ACC112 (cell line): ENCODE data around the gene ADGRL1.
"Not testable (repeated sequence)": the region's sequence is repeated elsewhere in the genome, so short reads cannot be mapped to it uniquely, and the experiment has no call there.

Experiments
- H2AFZ ChIP-seq: fragments of 200-600 bp; sonication (generic); one replicate; pipeline ENCODE4 v1.6.0; 2017; ENCODE audit warnings: antibody characterized with exemption, low read length; ENCODE audit not compliant: unreplicated experiment
- H3K27ac ChIP-seq: fragments of 200-600 bp; sonication (generic); 2 replicates; pipeline ENCODE4 v1.5.1; 2014; ENCODE audit warnings: low read depth, mild to moderate bottlenecking, antibody characterized with exemption, low read length, moderate library complexity
- H3K27me3 ChIP-seq: fragments of 200-600 bp; sonication (generic); 2 replicates; pipeline ENCODE4 v1.6.1; 2014; ENCODE audit warnings: mild to moderate bottlenecking, antibody characterized with exemption, low read length, moderate library complexity, mixed read lengths; ENCODE audit not compliant: insufficient read depth
- H3K36me3 ChIP-seq: fragments of 200-600 bp; sonication (generic); 2 replicates; pipeline ENCODE4 v1.6.1; 2016; ENCODE audit warnings: mild to moderate bottlenecking, antibody characterized with exemption, low read length, moderate library complexity, mixed read lengths; ENCODE audit not compliant: insufficient read depth
- H3K4me1 ChIP-seq: fragments of 200-600 bp; sonication (generic); one replicate; pipeline ENCODE4 v1.6.1; 2016; ENCODE audit warnings: low read length, mixed read lengths; ENCODE audit not compliant: insufficient read depth, unreplicated experiment, control insufficient read depth
- H3K4me3 ChIP-seq: fragments of 200-600 bp; sonication (generic); 2 replicates; pipeline ENCODE4 v1.5.1; 2014; ENCODE audit warnings: mild to moderate bottlenecking, low read depth, low read length
- H3K79me2 ChIP-seq: fragments of 200-600 bp; sonication (generic); one replicate; pipeline ENCODE4 v1.6.0; 2016; ENCODE audit warnings: low read length; ENCODE audit not compliant: control insufficient read depth, unreplicated experiment, insufficient read depth

Gene ADGRL1

DNA sequence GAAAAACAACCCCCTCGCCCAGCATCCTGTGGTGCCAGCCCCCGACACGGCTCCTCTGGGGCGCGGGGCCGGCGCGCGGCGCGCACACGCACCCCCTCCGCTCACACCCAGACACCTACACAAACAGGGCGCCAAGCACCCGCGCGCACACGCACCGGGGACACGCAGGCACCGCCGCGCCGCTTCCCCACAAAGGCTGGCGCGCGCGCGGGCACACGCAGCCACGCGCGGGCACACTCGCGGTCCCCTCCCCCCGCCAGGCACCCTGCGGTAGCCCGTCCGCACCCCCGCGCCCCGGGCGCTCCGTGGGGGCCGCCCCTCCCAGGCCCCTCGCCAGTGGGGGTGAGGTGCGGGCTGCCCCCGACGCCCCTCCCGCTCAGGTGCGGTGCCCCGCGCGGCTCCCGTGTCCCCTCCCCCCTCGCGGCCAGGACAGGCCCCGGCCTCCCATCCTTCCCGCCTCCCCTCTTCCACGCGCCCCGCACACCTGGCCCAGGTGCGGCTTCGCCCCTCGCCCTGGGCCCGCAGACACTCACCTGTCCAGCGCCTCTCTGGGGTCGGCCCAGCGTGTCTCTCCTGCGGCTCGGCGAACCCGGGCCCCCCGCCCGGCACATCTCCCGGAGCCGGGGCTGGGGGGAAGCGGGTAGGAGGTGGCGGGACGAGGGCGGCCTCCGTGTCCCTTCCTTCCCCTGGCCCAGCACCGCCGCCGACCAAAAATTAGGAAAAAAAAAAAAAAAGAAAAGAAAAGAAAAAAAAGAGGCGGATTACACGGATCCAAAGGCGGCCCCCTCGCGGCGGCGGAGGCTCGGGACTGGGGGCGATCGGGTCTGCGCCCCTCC is at the start of gene ADGRL1:
Gene ADGRL1, minus strand, starts transcription at position 718 of the 836 bp plus-strand sequence. CDS start 22,567 bp downstream, outside the sequence.
- not testable (repeated sequence) for H2AFZ ChIP-seq

DNA sequence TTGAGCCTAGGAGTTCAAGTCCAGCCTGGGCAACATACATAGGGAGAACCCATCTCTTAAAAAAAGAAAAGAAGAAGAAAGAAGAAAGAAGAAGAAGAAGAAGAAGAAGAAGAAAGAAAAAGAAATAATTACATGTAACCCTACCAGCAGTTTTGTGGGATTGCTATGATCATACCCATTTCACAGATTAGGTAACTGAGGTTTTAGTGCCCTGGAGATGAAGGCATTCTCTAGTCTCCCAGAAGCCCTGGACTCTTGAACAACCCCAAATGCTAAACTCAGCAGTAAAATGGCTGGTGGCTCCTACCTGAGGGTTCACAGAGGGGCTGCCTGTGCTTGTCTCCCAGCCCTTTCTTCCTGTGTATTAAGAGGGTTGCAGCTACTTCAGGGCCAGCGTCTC is 49.3 kb upstream of the ADGRL1 start:
- H3K27ac ChIP-seq, H2AFZ ChIP-seq, H3K36me3 ChIP-seq, H3K27me3 ChIP-seq, H3K4me1 ChIP-seq, H3K4me3 ChIP-seq, H3K79me2 ChIP-seq: not testable (repeated sequence)

More for the DNA sequence above, at the start of gene ADGRL1:
- H3K4me1 ChIP-seq, H3K27ac ChIP-seq, H3K79me2 ChIP-seq, H3K36me3 ChIP-seq: not testable (repeated sequence)
- H3K27me3 ChIP-seq, result peaks cover 27% of the 10 kb centered on the region; the same call in 1 of the 2 replicates
- peak within 1 kb of the TSS; percentile 68 for H3K4me3 ChIP-seq

DNA sequence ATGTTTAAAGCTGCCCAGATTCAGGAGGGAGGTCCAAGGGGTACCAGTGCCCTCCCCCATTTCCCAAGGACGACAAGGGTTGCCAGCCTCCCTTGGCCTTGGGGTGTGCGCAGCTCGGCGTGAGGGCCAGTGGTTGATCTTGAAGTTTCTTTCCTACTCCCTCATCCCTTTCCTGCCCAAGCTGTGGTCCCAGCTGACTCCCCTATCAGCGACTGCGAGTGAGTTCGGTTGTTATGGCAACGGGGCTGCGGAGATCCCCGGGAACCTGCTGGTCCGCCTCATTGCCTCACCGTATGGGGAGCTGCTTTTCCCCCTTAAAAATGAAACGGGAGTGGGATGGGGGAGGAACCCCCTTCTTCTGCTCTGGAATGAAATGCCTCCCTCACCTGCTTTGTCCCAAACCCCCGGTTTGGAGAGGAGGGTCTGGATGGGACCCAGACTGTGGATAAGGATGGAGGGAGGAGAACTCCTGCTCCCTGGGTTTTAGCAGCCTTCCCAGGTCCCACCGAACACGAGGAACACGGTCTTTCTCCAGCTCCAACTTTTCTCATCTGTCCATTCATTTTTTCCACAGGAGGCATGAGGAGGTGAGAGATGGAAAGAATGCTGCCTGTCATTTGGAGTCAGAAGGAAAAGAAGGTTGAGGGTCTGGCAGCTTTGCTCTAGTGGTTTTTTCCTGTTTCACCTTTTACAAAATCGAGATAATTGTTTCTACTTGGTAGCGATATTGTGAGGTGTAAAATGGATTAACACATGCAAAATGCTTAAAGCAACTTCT is 48.0 kb upstream of the ADGRL1 start:
- H2AFZ ChIP-seq, H3K36me3 ChIP-seq, H3K79me2 ChIP-seq, H3K27me3 ChIP-seq, H3K27ac ChIP-seq, H3K4me1 ChIP-seq: not testable (repeated sequence)
- peak overlapping the region; percentile 25; the same call in 1 of the 2 replicates for H3K4me3 ChIP-seq

DNA sequence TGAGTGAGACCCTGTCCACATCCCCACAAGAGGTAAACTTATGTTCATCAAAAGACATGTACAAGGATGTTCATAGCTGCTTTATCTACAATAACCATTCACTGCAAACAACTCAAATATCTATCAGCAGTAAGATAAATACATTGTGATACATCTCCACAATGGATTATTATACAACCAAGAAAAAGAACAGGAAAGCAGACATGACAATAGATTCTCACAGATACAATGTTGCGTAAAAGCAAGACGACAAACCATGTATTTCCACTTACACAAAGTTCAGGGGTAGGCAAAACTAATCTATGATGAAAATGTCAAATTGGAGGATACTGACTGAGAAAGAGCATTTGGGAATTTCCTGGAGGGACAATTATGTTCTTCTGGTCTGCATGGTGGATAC is 46.2 kb upstream of the ADGRL1 start:
- H2AFZ ChIP-seq, H3K36me3 ChIP-seq, H3K4me3 ChIP-seq, H3K79me2 ChIP-seq, H3K27ac ChIP-seq, H3K27me3 ChIP-seq, H3K4me1 ChIP-seq: not testable (repeated sequence)

DNA sequence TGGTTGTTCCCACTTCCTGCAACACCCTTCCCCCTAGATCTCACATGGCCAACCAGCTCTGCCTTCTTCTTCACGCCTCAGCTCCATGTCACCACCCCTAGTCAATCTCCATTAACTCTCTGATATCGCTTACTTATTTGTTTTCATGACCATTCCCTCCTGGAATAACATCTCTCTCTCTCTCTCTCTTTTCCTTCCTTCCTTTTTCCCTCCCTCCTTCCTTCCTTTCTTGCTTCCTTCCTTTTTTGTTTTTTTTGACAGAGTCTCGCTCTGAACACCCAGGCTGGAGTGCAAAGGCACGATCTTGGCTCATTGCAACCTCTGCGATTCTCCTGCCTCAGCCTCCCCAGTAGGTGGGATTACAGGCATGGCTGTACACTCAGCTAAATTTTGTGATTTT is 44.9 kb upstream of the ADGRL1 start:
- Histone ChIP-seq H3K27ac (no peak overlapping the region), H2AFZ (no peak overlapping the region), H3K4me3 (no peak overlapping the region), H3K36me3 (no peaks in the 10 kb centered on the region), H3K27me3 (no peaks in the 10 kb centered on the region), H3K79me2 (no peaks in the 10 kb centered on the region), H3K4me1 (no peaks in the 10 kb centered on the region)

DNA sequence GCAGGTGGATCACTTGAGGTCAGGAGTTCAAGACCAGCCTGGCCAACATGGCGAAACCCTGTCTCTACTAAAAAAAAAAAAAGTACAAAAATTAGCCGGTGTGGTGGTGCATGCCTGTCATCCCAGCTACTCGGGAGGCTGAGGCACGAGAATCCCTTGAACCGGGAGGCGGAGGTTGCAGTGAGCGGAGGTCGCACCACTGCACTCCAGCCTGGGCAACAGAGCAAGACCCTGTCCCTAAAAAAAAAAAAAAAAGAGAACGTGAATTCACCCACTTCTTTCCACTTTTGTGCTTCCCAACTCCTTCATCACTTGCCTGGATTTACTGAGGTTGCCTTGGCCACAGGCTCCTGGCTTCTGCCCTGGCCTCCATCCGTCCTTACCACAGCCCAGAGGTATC is 44.3 kb upstream of the ADGRL1 start:
- H3K4me1 ChIP-seq, H2AFZ ChIP-seq, H3K27ac ChIP-seq, H3K4me3 ChIP-seq, H3K27me3 ChIP-seq, H3K79me2 ChIP-seq, H3K36me3 ChIP-seq: not testable (repeated sequence)

DNA sequence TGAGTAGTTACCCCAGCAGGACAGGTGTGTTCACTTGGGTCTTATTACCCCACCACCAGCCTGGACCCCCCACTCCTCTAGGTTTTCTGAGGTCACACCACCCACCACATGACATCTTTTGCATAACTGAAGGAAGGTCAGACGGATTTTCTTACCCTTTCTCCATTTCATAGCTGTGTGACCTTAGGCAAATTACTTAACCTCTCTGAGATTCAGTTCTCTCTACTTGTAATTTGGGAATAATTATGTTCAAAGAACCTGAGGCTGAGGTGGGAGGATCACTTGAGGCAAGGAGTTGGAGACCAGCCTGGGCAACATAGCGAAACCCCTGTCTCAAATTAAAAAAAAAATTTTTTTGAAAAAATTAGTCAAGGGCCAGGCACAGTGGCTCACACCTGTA is 43.9 kb upstream of the ADGRL1 start:
- H3K27ac ChIP-seq, H3K4me1 ChIP-seq, H3K79me2 ChIP-seq, H3K27me3 ChIP-seq, H2AFZ ChIP-seq, H3K36me3 ChIP-seq, H3K4me3 ChIP-seq: not testable (repeated sequence)

DNA sequence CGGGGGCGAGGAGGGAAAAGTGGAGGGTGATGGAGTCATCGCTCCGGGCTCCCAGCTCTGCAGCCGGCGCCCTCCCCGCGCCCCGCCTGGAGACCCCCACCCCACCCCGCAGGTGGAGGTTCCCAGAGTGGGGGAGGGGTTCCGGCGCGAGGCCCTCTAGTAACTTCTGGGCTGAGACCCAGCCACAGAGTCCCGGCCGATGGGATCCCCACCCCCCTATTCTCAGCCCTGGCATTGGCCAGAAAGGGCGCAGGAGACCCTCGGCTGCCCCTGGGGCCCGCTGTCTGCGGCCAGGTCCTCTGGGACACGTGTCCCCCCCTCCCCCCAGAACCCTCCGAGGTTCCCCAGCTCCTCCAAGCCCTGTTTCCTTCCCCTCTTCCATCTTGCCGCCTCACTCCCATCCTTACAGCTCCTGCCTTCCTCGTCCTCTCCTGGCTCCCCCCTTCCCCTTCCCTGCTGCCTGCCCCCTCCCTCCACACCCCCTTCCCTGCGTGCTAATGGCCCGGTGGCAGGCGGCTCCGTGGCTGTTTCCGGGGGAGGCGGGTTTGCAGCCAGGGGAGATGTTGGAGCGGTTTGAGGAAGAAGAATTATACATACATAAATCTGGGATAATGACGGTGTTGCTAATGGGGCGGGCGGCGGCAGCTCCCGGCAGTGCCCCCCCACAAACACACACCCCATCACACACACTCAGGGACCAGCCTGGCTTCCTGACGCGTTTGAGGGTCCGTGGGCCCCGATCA is 43.2 kb upstream of the ADGRL1 start:
- not testable (repeated sequence) for H3K79me2 ChIP-seq, H3K27ac ChIP-seq, H3K36me3 ChIP-seq, H3K27me3 ChIP-seq, H3K4me1 ChIP-seq
- peak overlapping the region; percentile 74 for H3K4me3 ChIP-seq
- H2AFZ ChIP-seq, result peak overlapping the region; percentile 85

DNA sequence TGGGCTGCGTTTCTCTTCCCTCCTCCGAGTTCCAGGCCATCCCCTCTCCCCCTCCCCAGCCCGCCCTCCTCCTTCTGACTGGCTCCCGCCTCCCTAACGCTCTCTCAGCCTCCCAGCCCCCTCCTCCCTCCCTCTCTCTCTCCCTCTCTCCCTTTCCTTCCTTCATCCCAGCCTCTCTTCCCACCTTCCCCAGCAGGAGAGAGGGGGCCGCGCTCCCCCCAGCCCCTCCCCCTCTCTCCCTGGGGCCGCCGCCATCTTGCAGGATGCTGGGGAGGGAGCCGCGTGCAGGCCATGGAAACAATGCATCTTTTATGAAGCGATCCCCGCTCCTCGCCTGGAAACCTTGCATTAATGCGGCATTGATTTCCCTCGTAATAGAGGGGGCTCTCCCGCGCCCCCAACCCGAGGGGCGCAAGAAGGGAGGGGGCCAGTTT is 42.6 kb upstream of the ADGRL1 start:
- H3K4me1 ChIP-seq, result no peaks in the 10 kb centered on the region
- no peaks in the 10 kb centered on the region for H3K27me3 ChIP-seq
- H3K36me3 ChIP-seq, result no peaks in the 10 kb centered on the region
- H3K79me2 ChIP-seq, result no peaks in the 10 kb centered on the region
- H3K27ac ChIP-seq, result no peak overlapping the region
- H3K4me3 ChIP-seq, result peak overlapping the region; percentile 74
- H2AFZ ChIP-seq, result peak overlapping the region; percentile 85

DNA sequence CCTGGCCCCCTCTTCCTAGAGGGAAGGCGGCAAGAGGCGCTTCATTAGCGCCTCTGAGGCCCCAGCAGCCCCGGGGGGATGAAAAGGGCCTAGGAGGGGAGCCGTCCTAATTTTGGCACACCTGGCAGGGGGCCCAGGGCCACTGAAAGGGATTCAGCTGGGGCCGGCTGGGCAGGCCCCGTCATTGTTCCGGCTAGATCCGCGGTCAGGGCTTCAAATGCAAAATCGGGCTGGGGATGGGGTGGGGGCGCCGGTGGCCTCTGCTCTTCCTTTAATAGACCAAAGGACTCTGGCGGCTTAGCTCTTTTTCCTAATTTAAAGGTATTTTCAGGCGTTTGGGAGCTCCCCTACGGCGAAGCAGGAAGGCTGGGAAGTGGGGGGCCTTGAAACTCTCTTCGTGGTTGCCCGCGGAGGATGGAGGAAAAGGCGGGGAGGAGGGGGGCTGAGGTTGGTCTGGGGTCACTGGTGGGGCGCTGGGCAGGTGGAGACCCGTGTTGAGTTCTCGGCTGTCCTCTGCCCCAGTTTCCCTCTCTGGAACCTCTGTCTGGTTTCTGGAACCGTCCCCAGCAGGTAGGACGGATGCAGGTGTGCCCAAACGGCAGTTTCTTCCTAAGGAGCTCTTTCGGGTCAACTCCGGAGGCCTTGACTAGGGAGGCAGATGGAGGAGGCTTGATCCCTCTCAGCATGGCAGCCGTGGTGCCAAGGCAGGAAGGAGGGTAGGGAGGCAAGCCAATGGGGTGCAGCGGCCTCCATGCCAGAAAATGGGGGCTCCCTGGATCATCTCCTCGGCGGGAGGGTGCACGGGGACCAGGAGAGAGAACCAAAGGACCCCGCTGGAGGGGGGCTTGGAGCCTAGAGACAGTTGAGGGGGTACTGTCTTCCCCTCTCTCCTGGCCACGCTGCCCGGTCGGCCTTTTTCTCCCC is 41.8 kb upstream of the ADGRL1 start:
- not testable (repeated sequence) for H3K4me1 ChIP-seq, H3K79me2 ChIP-seq, H3K36me3 ChIP-seq, H3K27ac ChIP-seq, H3K4me3 ChIP-seq, H3K27me3 ChIP-seq, H2AFZ ChIP-seq
